Naive thymus-derived CD8-positive, alpha-beta T cell (primary cell): Measurements from ENCODE around the gene NTSR1. TPM values are rescaled to one million over a fixed set of nuclear protein-coding genes. Genes with fewer than 3 reads are reported as not detected.

Experiments
- ATAC-seq, 2 donors: fragments of 150-1000 bp; cut with Tn5 transposase in 1 of 2; sonication (Bioruptor Pico), chemical (Tn5 transposase) in 1 of 2; 1 replicate in 1 of 2; 2 replicates in 1 of 2; pipeline ENCODE4 v1.10.0; 2021; ENCODE audit warnings: mild to moderate bottlenecking in 2 of 2, moderate library complexity in 2 of 2
- POLR2A ChIA-PET: fragments of 350-600 bp; sonication (Branson Sonifier 250); formaldehyde crosslinking; loops from one replicate; lab custom pipeline; 2021; ENCODE audit warnings: antibody characterized with exemption; lab: Charles Lee
- DNase-seq, 10 donors: peaks; one replicate each; pipeline versions ENCODE4 v3.0.0 to v3.0.0-alpha.2; 2020 to 2022
- H3K27ac Mint-ChIP-seq, 10 donors: one replicate each; pipeline ENCODE4 v1.8.0; 2020 to 2022; ENCODE audit warnings: mild to moderate bottlenecking in 10 of 10, mixed read lengths in 10 of 10, moderate library complexity in 4 of 10, inconsistent platforms in 1 of 10
- H3K27me3 Mint-ChIP-seq, 5 donors: one replicate each; pipeline ENCODE4 v1.8.0; 2021 to 2022; ENCODE audit warnings: mixed read lengths in 5 of 5
- H3K36me3 Mint-ChIP-seq, 3 donors: one replicate each; pipeline ENCODE4 v1.8.0; 2020 to 2022; ENCODE audit warnings: mixed read lengths in 3 of 3, mild to moderate bottlenecking in 2 of 3, inconsistent platforms in 1 of 3
- H3K4me1 Mint-ChIP-seq, 4 donors: one replicate each; pipeline ENCODE4 v1.8.0; 2021 to 2022; ENCODE audit warnings: mixed read lengths in 4 of 4
- H3K4me3 Mint-ChIP-seq, 10 donors: one replicate each; pipeline ENCODE4 v1.8.0; 2020 to 2022; ENCODE audit warnings: mild to moderate bottlenecking in 10 of 10, mixed read lengths in 10 of 10, moderate library complexity in 6 of 10, inconsistent platforms in 1 of 10
- H3K9me3 Mint-ChIP-seq, 9 donors: one replicate each; pipeline ENCODE4 v1.8.0; 2020 to 2022; ENCODE audit warnings: mixed read lengths in 9 of 9, mild to moderate bottlenecking in 3 of 9, inconsistent platforms in 1 of 9, moderate library complexity in 1 of 9
- polyA plus RNA-seq, 3 donors: library from polyadenylated mRNA; unstranded; fragments of 300-500 nt; fragmentation: Illumina TruSeq; gene quantifications; one replicate each; pipeline ENCODE4 v1.2.3, GENCODE V29; 2021
- total RNA-seq, 8 experiments: library from RNA in 2 of 8; stranded (reverse) in 2 of 8; gene quantifications; one replicate each; pipeline ENCODE4 v1.2.3 and lab custom pipeline; 2021 to 2026

The NTSR1 gene
- total and polyA plus RNA-seq, 5 experiments from 2014 or later = not detected

- no peaks in the 10 kb centered on the region for H3K9me3 Mint-ChIP-seq
- H3K27ac Mint-ChIP-seq = peak overlapping the region; percentile 65 to 96 (median 91)
- H3K27me3 Mint-ChIP-seq = no peaks in the 10 kb centered on the region
- peaks cover 23 to 67% (median 50%) of the 10 kb centered on the region in 4 donors for H3K4me1 Mint-ChIP-seq
- H3K4me3 Mint-ChIP-seq = peak overlapping the region in 7 of 10 donors; percentile 20 to 85 (median 76)
- H3K36me3 Mint-ChIP-seq = no peaks in the 10 kb centered on the region
- DNase-seq (no peak), ATAC-seq (no peak)
- POLR2A ChIA-PET = interaction anchor here (0.7 to 2.8 kb wide), 6 partner anchors 10 to 59 kb away, joined by 3 to 10 read pairs (median 3); partner anchors contain the start of gene MRGBP
Measured at GRCh38 chr20:62775206-62775605, 66.6 kb downstream of the NTSR1 start.

DNA sequence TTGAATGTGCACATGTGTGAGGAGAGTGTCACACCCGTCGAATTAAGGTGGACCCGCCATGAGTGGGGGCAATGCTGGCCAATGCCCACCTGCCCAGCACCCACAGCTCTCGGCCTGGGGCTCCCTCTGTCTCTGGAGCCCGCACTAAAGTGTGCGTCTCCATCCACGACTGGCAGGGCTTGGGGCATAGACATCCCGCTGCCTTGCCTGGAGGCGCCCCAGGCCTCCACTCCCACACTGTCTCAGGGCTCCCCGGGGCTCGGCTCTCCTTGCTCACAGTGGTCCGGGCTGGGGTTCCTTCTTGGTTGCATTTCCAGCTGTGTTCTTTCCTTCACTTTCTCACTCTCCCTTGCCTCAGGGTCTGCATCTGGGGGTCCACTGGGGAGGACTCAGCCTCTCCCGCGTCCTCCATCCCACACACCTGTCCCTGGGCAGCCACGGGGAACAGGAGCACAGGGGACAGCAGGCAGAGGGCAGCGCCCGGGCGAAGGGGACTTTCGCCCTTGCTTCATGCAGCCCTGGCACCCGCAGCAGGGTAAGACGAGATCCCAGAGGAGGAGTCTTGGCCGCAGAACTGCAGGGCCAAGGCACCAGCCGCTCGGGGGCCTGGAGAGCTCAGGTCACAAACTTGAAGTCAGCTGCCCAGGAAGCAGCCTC lies 67.5 kb downstream of the NTSR1 start:
- POLR2A ChIA-PET = interaction anchor here (0.7 to 2.8 kb wide), 5 partner anchors 18 to 60 kb away, joined by 3 to 10 read pairs (median 3); no protein-coding TSS in a partner anchor
- Mint-ChIP-seq H3K4me1 (peaks cover 23 to 64% (median 50%) of the 10 kb centered on the region in 4 donors), H3K36me3 (no peaks in the 10 kb centered on the region), H3K4me3 (peak overlapping the region; percentile 45 to 85 (median 70)), H3K9me3 (no peaks in the 10 kb centered on the region), H3K27me3 (no peaks in the 10 kb centered on the region), H3K27ac (peak overlapping the region; percentile 88 to 96 (median 93))
- DNase-seq (peak in 1 of 10 donors; percentile 14), ATAC-seq (peak; percentile 5 to 23)

- Mint-ChIP-seq H3K4me3 (peak overlapping the region; percentile 50 to 85 (median 70)), H3K27me3 (no peaks in the 10 kb centered on the region), H3K9me3 (no peaks in the 10 kb centered on the region), H3K27ac (peak overlapping the region; percentile 86 to 96 (median 92)), H3K4me1 (peaks cover 23 to 63% (median 50%) of the 10 kb centered on the region in 4 donors), H3K36me3 (no peaks in the 10 kb centered on the region)
- ATAC-seq = peak; percentile 90 to 92
- POLR2A ChIA-PET = interaction anchor here (0.7 to 2.8 kb wide), 5 partner anchors 17 to 60 kb away, joined by 3 to 10 read pairs (median 3); no protein-coding TSS in a partner anchor
- peak in 9 of 10 donors; percentile 14 to 90 (median 55) for DNase-seq
Measured at GRCh38 chr20:62776692-62777527, 68.3 kb downstream of the NTSR1 start.

DNA sequence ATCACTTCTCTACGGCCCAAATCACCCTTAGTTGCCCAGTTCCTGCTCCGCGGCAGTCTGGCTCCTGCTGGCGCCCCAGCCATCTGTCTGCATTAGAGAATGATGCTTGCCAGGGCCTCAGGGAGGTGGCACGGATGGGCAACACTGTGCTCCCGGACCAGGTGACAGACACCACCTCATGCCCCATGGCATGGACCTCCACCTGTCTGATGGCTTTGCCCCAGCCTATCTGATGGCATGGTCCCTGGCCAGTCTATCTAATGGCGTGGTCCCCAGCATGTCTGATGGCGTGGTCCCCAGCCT lies 68.8 kb downstream of the NTSR1 start:
- H3K4me1 Mint-ChIP-seq = peaks cover 23 to 59% (median 51%) of the 10 kb centered on the region in 4 donors
- peak in 1 of 10 donors; percentile 27 for DNase-seq

DNA sequence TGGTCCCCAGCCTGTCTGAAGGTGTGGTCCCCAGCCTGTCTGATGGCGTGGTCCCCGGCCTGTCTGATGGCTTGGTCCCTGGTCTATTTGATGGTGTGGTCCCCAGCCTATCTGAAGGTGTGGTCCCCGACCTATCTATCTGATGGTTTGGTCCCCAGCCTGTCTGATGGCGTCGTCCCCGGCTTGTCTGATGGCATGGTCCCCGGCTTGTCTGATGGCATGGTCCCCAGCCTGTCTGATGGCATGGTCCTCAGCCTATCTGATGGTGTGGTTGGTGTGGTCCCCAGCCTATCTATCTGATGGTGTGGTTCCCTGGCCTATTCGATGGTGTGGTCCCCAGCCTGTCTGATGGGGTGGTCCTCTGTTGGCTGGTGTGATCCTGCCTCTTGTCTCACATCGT lies 69.4 kb downstream of the NTSR1 start:
- peaks cover 25 to 58% (median 50%) of the 10 kb centered on the region in 4 donors for H3K4me1 Mint-ChIP-seq
- H3K27ac Mint-ChIP-seq = peak overlapping the region in 8 of 10 donors; percentile 22 to 87 (median 69)
- no peaks in the 10 kb centered on the region for H3K27me3 Mint-ChIP-seq
- POLR2A ChIA-PET = no interaction called here
- H3K9me3 Mint-ChIP-seq = no peaks in the 10 kb centered on the region
- H3K36me3 Mint-ChIP-seq = no peaks in the 10 kb centered on the region
- ATAC-seq = no peak
- peak overlapping the region in 2 of 10 donors; percentile 11 to 20 for H3K4me3 Mint-ChIP-seq
- no peak for DNase-seq

More for the DNA sequence above, 68.8 kb downstream of the NTSR1 start:
- peak overlapping the region in 5 of 10 donors; percentile 26 to 85 (median 68) for H3K4me3 Mint-ChIP-seq
- H3K27ac Mint-ChIP-seq = peak overlapping the region in 9 of 10 donors; percentile 65 to 96 (median 94)
- POLR2A ChIA-PET = no interaction called here
- H3K9me3 Mint-ChIP-seq = no peaks in the 10 kb centered on the region
- peak; percentile 7 to 8 for ATAC-seq
- no peaks in the 10 kb centered on the region for H3K36me3 Mint-ChIP-seq
- no peaks in the 10 kb centered on the region for H3K27me3 Mint-ChIP-seq

GRCh38 chr20:62778601-62779416 lies 70.2 kb downstream of the NTSR1 start:
- Mint-ChIP-seq H3K9me3 (no peaks in the 10 kb centered on the region), H3K27ac (peak overlapping the region in 7 of 10 donors; percentile 22 to 87 (median 76)), H3K4me1 (peaks cover 25 to 55% (median 45%) of the 10 kb centered on the region in 4 donors), H3K27me3 (no peaks in the 10 kb centered on the region), H3K36me3 (no peaks in the 10 kb centered on the region), H3K4me3 (peak overlapping the region in 1 of 10 donors; percentile 20)
- DNase-seq = no peak
- no peak for ATAC-seq
- POLR2A ChIA-PET = interaction anchor here (1.1 to 2.1 kb wide), 2 partner anchors 15 to 18 kb away, joined by 3 to 18 read pairs; partner anchors contain the start of gene MRGBP

DNA sequence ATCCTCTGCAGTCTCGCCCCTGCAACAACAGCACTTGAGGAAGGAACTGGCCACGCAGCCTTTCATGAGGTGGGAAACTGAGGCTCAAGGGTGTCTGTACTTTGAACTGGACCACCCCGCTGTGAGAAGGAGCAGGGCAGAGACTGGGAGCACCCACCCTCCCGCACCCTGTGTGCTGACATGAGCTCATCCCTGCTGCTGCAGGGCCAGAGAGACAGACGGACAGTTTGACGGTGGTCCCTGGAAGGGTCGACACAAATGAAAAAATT lies 70.7 kb downstream of the NTSR1 start:
- DNase-seq (no peak), ATAC-seq (no peak)
- Mint-ChIP-seq H3K27ac (no peak overlapping the region), H3K9me3 (no peaks in the 10 kb centered on the region), H3K4me3 (no peak overlapping the region), H3K36me3 (no peaks in the 10 kb centered on the region), H3K27me3 (no peaks in the 10 kb centered on the region), H3K4me1 (peaks cover 21 to 50% (median 40%) of the 10 kb centered on the region in 4 donors)
- POLR2A ChIA-PET = interaction anchor here (1.1 to 2.1 kb wide), 2 partner anchors 15 to 17 kb away, joined by 3 to 18 read pairs; partner anchors contain the start of gene MRGBP

- H3K4me3 Mint-ChIP-seq = no peak overlapping the region
Measured at GRCh38 chr20:62780204-62780603, 71.6 kb downstream of the NTSR1 start.

GRCh38 chr20:62780696-62781095 lies 72.1 kb downstream of the NTSR1 start:
- H3K9me3 Mint-ChIP-seq = no peaks in the 10 kb centered on the region

More at GRCh38 chr20:62780204-62780603, 71.6 kb downstream of the NTSR1 start:
- Mint-ChIP-seq H3K27ac (peak overlapping the region in 1 of 10 donors; percentile 28), H3K9me3 (no peaks in the 10 kb centered on the region), H3K36me3 (no peaks in the 10 kb centered on the region), H3K27me3 (no peaks in the 10 kb centered on the region), H3K4me1 (peaks cover 19 to 42% (median 32%) of the 10 kb centered on the region in 4 donors)
- DNase-seq (no peak), ATAC-seq (no peak)
- POLR2A ChIA-PET = interaction anchor here (1.1 to 2.1 kb wide), 2 partner anchors 14 to 16 kb away, joined by 3 to 18 read pairs; partner anchors contain the start of gene MRGBP

GRCh38 chr20:62782149-62782892 lies 73.7 kb downstream of the NTSR1 start:
- Mint-ChIP-seq H3K27me3 (no peaks in the 10 kb centered on the region), H3K9me3 (no peaks in the 10 kb centered on the region), H3K4me1 (peaks cover 5 to 21% (median 12%) of the 10 kb centered on the region in 4 donors), H3K36me3 (no peaks in the 10 kb centered on the region), H3K27ac (peak overlapping the region in 3 of 10 donors; percentile 47 to 82 (median 49)), H3K4me3 (no peak overlapping the region)
- no peak for DNase-seq
- no peak for ATAC-seq
- POLR2A ChIA-PET = interaction anchor here (0.9 to 1.3 kb wide), 2 partner anchors 10 to 12 kb away, joined by 3 to 5 read pairs; no protein-coding TSS in a partner anchor

More at GRCh38 chr20:62780696-62781095, 72.1 kb downstream of the NTSR1 start:
- peaks cover 17 to 37% (median 27%) of the 10 kb centered on the region in 4 donors for H3K4me1 Mint-ChIP-seq
- no peaks in the 10 kb centered on the region for H3K36me3 Mint-ChIP-seq
- no peak overlapping the region for H3K27ac Mint-ChIP-seq
- DNase-seq = no peak
- no peak overlapping the region for H3K4me3 Mint-ChIP-seq
- no peaks in the 10 kb centered on the region for H3K27me3 Mint-ChIP-seq
- POLR2A ChIA-PET = interaction anchor here (2.1 kb wide), 1 partner anchor 13 kb away, joined by 18 read pairs; no protein-coding TSS in a partner anchor
- no peak for ATAC-seq

- Mint-ChIP-seq H3K27ac (peak overlapping the region in 2 of 10 donors; percentile 47 to 49), H3K4me3 (no peak overlapping the region), H3K4me1 (peaks cover 6 to 17% (median 12%) of the 10 kb centered on the region in 4 donors), H3K27me3 (no peaks in the 10 kb centered on the region), H3K36me3 (no peaks in the 10 kb centered on the region), H3K9me3 (no peaks in the 10 kb centered on the region)
- POLR2A ChIA-PET = interaction anchor here (0.9 to 1.3 kb wide), 2 partner anchors 10 to 11 kb away, joined by 3 to 5 read pairs; no protein-coding TSS in a partner anchor
- DNase-seq (no peak), ATAC-seq (no peak)
Measured at GRCh38 chr20:62782893-62783278, 74.2 kb downstream of the NTSR1 start.
